Measurements from ENCODE around the gene SLIT3.

The SLIT3 gene

GRCh38 chr5:168659286-168659847 lies 641.6 kb downstream of the SLIT3 start:
- TF ChIP-seq, protein P1, sequence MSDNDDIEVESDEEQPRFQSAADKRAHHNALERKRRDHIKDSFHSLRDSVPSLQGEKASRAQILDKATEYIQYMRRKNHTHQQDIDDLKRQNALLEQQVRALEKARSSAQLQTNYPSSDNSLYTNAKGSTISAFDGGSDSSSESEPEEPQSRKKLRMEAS (IDR thresholded peaks at IDR 0.05; ENCODE audit: low read depth, low read length): no peak
- TF ChIP-seq, protein P2, sequence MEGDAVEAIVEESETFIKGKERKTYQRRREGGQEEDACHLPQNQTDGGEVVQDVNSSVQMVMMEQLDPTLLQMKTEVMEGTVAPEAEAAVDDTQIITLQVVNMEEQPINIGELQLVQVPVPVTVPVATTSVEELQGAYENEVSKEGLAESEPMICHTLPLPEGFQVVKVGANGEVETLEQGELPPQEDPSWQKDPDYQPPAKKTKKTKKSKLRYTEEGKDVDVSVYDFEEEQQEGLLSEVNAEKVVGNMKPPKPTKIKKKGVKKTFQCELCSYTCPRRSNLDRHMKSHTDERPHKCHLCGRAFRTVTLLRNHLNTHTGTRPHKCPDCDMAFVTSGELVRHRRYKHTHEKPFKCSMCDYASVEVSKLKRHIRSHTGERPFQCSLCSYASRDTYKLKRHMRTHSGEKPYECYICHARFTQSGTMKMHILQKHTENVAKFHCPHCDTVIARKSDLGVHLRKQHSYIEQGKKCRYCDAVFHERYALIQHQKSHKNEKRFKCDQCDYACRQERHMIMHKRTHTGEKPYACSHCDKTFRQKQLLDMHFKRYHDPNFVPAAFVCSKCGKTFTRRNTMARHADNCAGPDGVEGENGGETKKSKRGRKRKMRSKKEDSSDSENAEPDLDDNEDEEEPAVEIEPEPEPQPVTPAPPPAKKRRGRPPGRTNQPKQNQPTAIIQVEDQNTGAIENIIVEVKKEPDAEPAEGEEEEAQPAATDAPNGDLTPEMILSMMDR (IDR thresholded peaks at IDR 0.05; ENCODE audit: low read depth, low read length): no peak
- TF ChIP-seq MYC (IDR thresholded peaks at IDR 0.05; ENCODE audit: low read depth, low read length) (no peak), POLR2A (IDR thresholded peaks at IDR 0.05; ENCODE audit: extremely low read depth, insufficient read length) (no peak)
- DNase-seq (ENCODE audit: low read depth): no peak

GRCh38 chr5:168658394-168658793 lies 642.5 kb downstream of the SLIT3 start:
- no peak for DNase-seq (ENCODE audit: low read depth)
- TF ChIP-seq POLR2A (IDR thresholded peaks at IDR 0.05; ENCODE audit: extremely low read depth, insufficient read length) (no peak), MYC (IDR thresholded peaks at IDR 0.05; ENCODE audit: low read depth, low read length) (no peak)
- TF ChIP-seq, protein P2 (IDR thresholded peaks at IDR 0.05; ENCODE audit: low read depth, low read length): no peak
- TF ChIP-seq, protein P1 (IDR thresholded peaks at IDR 0.05; ENCODE audit: low read depth, low read length): no peak

More at GRCh38 chr5:168659286-168659847, 641.6 kb downstream of the SLIT3 start:
- no peak overlapping the region for H3K4me3 ChIP-seq (ENCODE audit: low read depth, low read length)

GRCh38 chr5:168656633-168657032 lies 644.3 kb downstream of the SLIT3 start:
- no peak for DNase-seq (ENCODE audit: low read depth)

More at GRCh38 chr5:168658394-168658793, 642.5 kb downstream of the SLIT3 start:
- no peak overlapping the region for H3K4me3 ChIP-seq (ENCODE audit: low read depth, low read length)

DNA sequence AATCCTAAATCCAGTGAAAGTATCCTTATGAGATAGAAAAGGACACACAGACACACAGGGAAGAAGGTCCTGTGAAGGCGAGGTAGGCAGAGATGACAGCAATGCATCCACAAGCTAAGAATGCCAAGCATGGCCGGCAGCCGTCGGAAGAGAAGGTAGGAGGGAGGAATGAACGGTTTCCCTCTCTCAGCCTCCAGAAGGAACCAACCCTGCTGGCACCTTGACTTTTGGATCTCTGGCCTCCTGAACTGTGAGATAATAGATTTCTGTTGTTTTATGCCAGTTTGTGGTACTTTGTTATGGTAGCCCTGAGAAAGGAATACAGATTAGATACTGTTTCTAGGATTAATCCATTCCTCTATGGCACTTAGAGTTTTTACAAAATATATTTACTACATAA lies 645.6 kb downstream of the SLIT3 start:
- TF ChIP-seq, protein P1 (IDR thresholded peaks at IDR 0.05; ENCODE audit: low read depth, low read length): no peak
- TF ChIP-seq POLR2A (IDR thresholded peaks at IDR 0.05; ENCODE audit: extremely low read depth, insufficient read length): no peak
- TF ChIP-seq, protein P2 (IDR thresholded peaks at IDR 0.05; ENCODE audit: low read depth, low read length): no peak
- no peak for DNase-seq (ENCODE audit: low read depth)
- H3K4me3 ChIP-seq (ENCODE audit: low read depth, low read length): no peak overlapping the region

More at GRCh38 chr5:168656633-168657032, 644.3 kb downstream of the SLIT3 start:
- H3K4me3 ChIP-seq (ENCODE audit: low read depth, low read length): no peak overlapping the region
- TF ChIP-seq MYC (IDR thresholded peaks at IDR 0.05; ENCODE audit: low read depth, low read length) (no peak), POLR2A (IDR thresholded peaks at IDR 0.05; ENCODE audit: extremely low read depth, insufficient read length) (no peak)
- TF ChIP-seq, protein P1 (IDR thresholded peaks at IDR 0.05; ENCODE audit: low read depth, low read length): no peak
- TF ChIP-seq, protein P2 (IDR thresholded peaks at IDR 0.05; ENCODE audit: low read depth, low read length): no peak

- DNase-seq (ENCODE audit: low read depth): no peak
- TF ChIP-seq POLR2A (IDR thresholded peaks at IDR 0.05; ENCODE audit: extremely low read depth, insufficient read length) (no peak), MYC (IDR thresholded peaks at IDR 0.05; ENCODE audit: low read depth, low read length) (no peak)
- TF ChIP-seq, protein P1 (IDR thresholded peaks at IDR 0.05; ENCODE audit: low read depth, low read length): no peak
- TF ChIP-seq, protein P2 (IDR thresholded peaks at IDR 0.05; ENCODE audit: low read depth, low read length): no peak
- no peak overlapping the region for H3K4me3 ChIP-seq (ENCODE audit: low read depth, low read length)
Measured at GRCh38 chr5:168654211-168654721, 646.7 kb downstream of the SLIT3 start.

Data from NB4 (cell line).